HL-60 (cell line): ENCODE measurements around the gene NOX5.

Experiments used
- GABPA ChIP-seq: IDR thresholded peaks from 2 replicates; pipeline ENCODE4 v1.6.1; 2012; ENCODE audit warnings: low read depth
- POLR2AphosphoS5 ChIP-seq: IDR thresholded peaks from 2 replicates; pipeline ENCODE4 v1.6.1; 2012; ENCODE audit warnings: low read depth
- TF ChIP-seq, protein P1 (sequence below): IDR thresholded peaks from 2 replicates; pipeline ENCODE4 v1.6.1; 2012; ENCODE audit warnings: low read depth; ENCODE audit not compliant: insufficient replicate concordance
- TF ChIP-seq, protein P2 (sequence below): IDR thresholded peaks from one replicate; pipeline ENCODE4 v1.5.1; 2011; ENCODE audit warnings: low read length, control low read depth, inconsistent platforms; ENCODE audit not compliant: insufficient read depth

DNA sequence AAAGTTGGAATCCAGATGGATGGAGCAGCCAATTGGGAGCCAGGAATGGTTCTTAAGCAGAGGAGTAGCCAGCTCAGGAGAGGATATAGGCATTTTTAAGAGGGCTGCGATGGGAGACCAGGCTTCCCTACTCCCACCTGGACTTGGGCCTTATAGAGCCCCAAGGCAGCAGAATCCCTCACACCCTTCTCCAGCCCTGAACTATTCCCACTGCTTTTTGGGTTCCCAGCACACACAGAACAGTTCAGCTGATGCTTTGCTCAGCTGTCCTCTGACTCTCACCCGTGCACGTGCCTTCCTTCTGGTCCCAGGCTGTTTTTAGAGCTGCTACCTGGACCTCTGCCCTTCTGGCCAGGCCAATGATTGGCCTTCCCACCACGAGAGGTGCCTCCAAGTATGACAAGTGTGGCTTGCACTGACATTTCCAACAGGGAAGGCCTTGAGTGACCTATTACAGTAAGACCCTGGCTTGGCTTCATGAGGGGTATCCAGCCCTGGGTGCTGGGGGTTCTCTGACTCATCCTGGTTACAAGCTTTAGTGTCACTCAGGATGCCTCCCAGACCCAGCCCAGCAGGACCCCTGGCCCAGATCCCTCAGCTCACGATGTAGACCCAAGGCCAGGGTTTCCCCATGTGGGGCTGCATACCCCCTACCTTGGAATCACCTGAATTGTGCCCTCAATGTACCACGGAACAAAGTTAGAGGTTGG lies 25.2 kb downstream of the NOX5 start:
- TF ChIP-seq, protein P1, sequence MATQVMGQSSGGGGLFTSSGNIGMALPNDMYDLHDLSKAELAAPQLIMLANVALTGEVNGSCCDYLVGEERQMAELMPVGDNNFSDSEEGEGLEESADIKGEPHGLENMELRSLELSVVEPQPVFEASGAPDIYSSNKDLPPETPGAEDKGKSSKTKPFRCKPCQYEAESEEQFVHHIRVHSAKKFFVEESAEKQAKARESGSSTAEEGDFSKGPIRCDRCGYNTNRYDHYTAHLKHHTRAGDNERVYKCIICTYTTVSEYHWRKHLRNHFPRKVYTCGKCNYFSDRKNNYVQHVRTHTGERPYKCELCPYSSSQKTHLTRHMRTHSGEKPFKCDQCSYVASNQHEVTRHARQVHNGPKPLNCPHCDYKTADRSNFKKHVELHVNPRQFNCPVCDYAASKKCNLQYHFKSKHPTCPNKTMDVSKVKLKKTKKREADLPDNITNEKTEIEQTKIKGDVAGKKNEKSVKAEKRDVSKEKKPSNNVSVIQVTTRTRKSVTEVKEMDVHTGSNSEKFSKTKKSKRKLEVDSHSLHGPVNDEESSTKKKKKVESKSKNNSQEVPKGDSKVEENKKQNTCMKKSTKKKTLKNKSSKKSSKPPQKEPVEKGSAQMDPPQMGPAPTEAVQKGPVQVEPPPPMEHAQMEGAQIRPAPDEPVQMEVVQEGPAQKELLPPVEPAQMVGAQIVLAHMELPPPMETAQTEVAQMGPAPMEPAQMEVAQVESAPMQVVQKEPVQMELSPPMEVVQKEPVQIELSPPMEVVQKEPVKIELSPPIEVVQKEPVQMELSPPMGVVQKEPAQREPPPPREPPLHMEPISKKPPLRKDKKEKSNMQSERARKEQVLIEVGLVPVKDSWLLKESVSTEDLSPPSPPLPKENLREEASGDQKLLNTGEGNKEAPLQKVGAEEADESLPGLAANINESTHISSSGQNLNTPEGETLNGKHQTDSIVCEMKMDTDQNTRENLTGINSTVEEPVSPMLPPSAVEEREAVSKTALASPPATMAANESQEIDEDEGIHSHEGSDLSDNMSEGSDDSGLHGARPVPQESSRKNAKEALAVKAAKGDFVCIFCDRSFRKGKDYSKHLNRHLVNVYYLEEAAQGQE, result no peak
- TF ChIP-seq, protein P2, sequence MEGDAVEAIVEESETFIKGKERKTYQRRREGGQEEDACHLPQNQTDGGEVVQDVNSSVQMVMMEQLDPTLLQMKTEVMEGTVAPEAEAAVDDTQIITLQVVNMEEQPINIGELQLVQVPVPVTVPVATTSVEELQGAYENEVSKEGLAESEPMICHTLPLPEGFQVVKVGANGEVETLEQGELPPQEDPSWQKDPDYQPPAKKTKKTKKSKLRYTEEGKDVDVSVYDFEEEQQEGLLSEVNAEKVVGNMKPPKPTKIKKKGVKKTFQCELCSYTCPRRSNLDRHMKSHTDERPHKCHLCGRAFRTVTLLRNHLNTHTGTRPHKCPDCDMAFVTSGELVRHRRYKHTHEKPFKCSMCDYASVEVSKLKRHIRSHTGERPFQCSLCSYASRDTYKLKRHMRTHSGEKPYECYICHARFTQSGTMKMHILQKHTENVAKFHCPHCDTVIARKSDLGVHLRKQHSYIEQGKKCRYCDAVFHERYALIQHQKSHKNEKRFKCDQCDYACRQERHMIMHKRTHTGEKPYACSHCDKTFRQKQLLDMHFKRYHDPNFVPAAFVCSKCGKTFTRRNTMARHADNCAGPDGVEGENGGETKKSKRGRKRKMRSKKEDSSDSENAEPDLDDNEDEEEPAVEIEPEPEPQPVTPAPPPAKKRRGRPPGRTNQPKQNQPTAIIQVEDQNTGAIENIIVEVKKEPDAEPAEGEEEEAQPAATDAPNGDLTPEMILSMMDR, result no peak
- TF ChIP-seq POLR2AphosphoS5 (no peak), GABPA (no peak)
